Mucosa of descending colon (tissue), 3 donors: Measurements from ENCODE around the gene PCP2. TPM values are rescaled to one million over a fixed set of nuclear protein-coding genes. Genes with fewer than 3 reads are reported as not detected.

ENCODE experiments used
- ATAC-seq: fragments of 200-7000 bp; cut with Tn5 transposase; one replicate; pipeline ENCODE4 v1.9.1; 2020; ENCODE audit warnings: mild to moderate bottlenecking, moderate library complexity
- DNase-seq, 3 donors: peaks; one replicate each; pipeline ENCODE4 v3.0.0-alpha.2; 2020
- H3K36me3 ChIP-seq: fragments of 200-600 bp; one replicate; pipeline ENCODE4 v1.8.0; 2021; ENCODE audit warnings: low read depth, mild to moderate bottlenecking
- H3K4me1 ChIP-seq: fragments of 200-600 bp; one replicate; pipeline ENCODE4 v1.8.0; 2021; ENCODE audit warnings: low read depth, mild to moderate bottlenecking
- H3K4me3 ChIP-seq: fragments of 200-600 bp; one replicate; pipeline ENCODE4 v1.8.0; 2021; ENCODE audit warnings: mild to moderate bottlenecking
- H3K9me3 ChIP-seq: fragments of 200-600 bp; one replicate; pipeline ENCODE4 v1.8.0; 2021; ENCODE audit warnings: mild to moderate bottlenecking
- CTCF ChIP-seq: fragments of 200-600 bp; IDR thresholded peaks from one replicate; pipeline ENCODE4 v1.8.0; 2022; ENCODE audit warnings: antibody characterized with exemption, mild to moderate bottlenecking
- intact Hi-C, 2 donors: fragments of 100-400 bp; cut with DNase I in 1 of 2; cut with micrococcal nuclease in 1 of 2; formaldehyde crosslinking; loops; one replicate each; pipeline versions ENCODE4 v1.11.0 to v1.11.1; 2022; cut with DNase I, micrococcal nuclease
- total RNA-seq, 3 donors: library from RNA; stranded (reverse); fragmentation: NEBNext Ultra II Directional in 2 of 3; extraction: Animal tissue kit (Norgen Biotek cat#: 25700) in 2 of 3; gene quantifications; one replicate each; pipeline versions ENCODE4 v1.2.1 to v1.2.4, GENCODE V29; 2021 to 2023
- donor health status: DM: no; HTN: no; CAD: no; lungs with moderate emphysema.
- donor health status: DM: no; HTN: no; CAD: no.
- donor health status: DM: no; HTN: yes; CAD: no.

PCP2 gene
- total RNA-seq, 3 donors from 2014 or later, result 1.1 TPM; not detected in 2

DNA sequence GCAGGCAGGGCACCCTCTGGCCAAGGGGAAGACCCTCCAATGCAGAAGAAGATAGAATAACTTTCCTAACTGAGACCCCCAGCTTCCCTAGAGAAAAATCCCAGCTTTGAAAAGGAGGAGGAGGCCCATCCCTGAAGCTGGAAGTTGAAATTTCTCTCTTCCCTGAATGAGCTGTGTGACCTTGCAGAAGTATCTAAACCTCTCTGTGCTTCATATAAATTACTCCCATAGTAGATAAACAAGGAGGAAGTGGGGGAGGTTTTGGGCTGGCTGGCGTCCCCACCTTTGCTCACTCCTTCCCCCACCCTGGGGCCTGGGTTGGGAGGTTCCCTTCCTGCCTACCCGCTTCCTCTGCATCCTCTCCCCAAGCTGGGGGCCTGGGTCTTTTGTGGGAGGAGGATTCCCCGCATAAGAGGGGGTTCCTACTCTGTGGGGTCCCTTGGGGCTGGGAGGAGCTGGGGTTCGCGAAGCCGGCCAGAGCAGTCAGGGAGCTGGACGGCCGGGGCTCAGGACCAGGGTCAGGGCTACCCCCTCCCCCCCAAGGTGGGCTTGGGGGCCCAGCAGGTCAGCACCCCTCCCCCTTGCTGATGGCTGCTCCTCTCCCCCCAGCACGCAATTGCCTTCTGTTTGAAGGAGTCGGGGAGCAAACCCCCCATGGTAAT, 26.2 kb downstream of the PCP2 start:
- no peak for TF ChIP-seq CTCF
- intact Hi-C loops, result no loop called here

DNA sequence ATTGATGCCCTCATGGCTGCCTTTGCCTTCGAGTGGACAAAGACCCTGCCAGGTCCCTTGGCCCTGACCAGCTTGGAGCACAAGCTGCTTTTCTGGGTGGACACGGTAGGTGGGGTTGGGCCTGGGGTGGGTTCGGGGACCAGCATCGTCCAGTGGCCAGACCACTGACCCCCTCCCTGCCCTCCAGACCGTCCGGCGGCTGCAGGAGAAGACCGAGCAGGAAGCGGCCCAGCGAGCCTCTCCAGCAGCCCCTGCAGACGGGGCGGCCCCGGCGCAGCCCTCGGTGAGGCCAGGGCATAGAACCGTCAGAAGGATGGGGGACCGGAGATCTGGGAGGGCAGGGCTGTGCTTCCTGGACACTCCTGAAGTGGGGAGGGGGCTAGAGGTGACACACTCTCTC, 27.2 kb downstream of the PCP2 start:
- Histone ChIP-seq H3K36me3 (peaks cover 4% of the 10 kb centered on the region), H3K4me1 (no peaks in the 10 kb centered on the region), H3K9me3 (no peaks in the 10 kb centered on the region), H3K4me3 (no peak overlapping the region)
- no peak for TF ChIP-seq CTCF
- no peak for ATAC-seq
- intact Hi-C loops, result no loop called here
- DNase-seq, result no peak

More for the DNA sequence above, 26.2 kb downstream of the PCP2 start:
- Histone ChIP-seq H3K4me3 (no peak overlapping the region), H3K36me3 (peaks cover 4% of the 10 kb centered on the region), H3K9me3 (no peaks in the 10 kb centered on the region), H3K4me1 (no peaks in the 10 kb centered on the region)
- DNase-seq (no peak), ATAC-seq (no peak)

- peak; percentile 77 for ATAC-seq
- no peaks in the 10 kb centered on the region for H3K4me1 ChIP-seq
- intact Hi-C loops, result no loop called here
These were observed 27.9 kb downstream of the PCP2 start for GRCh38 chr19:7605490-7606222.

DNA sequence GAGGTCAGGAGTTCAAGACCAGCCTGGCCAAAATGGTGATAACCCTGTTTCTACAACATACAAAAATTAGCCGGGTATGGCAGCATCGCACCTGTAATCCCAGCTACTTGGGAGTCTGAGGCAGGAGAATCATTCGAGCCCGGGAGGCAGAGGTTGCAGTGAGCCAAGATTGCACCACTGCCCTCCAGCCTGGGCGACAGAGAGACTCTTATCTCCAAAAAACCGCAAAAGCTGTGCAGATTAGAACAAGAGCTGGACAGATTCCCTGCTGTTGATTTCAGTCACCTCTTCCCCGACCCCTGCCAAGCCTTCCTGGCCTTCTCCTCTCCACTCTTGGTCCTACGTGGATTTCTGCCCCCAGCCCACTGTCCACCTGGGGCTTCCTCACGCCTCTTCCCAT, 29.6 kb downstream of the PCP2 start:
- Histone ChIP-seq H3K36me3 (no peaks in the 10 kb centered on the region), H3K9me3 (no peaks in the 10 kb centered on the region), H3K4me3 (no peak overlapping the region), H3K4me1 (no peaks in the 10 kb centered on the region)
- no peak for DNase-seq
- intact Hi-C loops, result no loop called here
- TF ChIP-seq CTCF, result no peak
- ATAC-seq, result no peak

More at GRCh38 chr19:7605490-7606222, 27.9 kb downstream of the PCP2 start:
- H3K4me3 ChIP-seq, result no peak overlapping the region
- no peak for DNase-seq
- no peaks in the 10 kb centered on the region for H3K9me3 ChIP-seq
- H3K36me3 ChIP-seq, result peaks cover 4% of the 10 kb centered on the region
- TF ChIP-seq CTCF, result no peak

DNA sequence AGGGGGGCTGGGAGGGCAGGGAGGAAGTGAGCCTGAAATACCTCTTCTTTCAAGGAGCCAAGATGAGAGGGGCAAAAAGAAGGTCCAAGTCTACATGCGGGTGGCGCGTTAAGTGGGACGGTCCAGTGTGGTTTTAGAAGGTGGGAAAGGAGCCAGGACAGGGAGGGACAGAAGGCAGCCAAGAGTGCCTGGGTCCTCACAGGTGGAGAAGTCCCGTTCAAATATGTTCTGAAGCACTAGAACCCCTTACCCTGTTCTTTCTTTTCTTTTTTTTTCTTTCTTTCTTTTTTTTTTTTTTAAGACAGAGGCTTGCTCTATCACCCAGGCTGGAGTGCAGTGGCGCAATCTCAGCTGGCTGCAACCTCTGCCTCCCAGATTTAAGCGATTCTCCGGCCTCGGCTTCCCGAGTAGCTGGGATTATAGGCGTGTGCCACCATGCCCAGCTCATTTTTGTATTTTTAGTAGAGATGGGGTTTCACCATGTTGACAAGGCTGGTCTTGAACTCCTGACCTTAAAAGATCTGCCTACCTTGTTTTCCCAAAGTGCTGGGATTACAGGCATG, 30.5 kb downstream of the PCP2 start:
- intact Hi-C loops, result no loop called here
- H3K4me1 ChIP-seq, result no peaks in the 10 kb centered on the region
- no peaks in the 10 kb centered on the region for H3K36me3 ChIP-seq
- no peak overlapping the region for H3K4me3 ChIP-seq
- DNase-seq (no peak), ATAC-seq (no peak)
- no peaks in the 10 kb centered on the region for H3K9me3 ChIP-seq
- no peak for TF ChIP-seq CTCF
